SK-N-SH (cell line): ENCODE data around the gene ULK1. TPM values are rescaled to one million over a fixed set of nuclear protein-coding genes. Genes with fewer than 3 reads are reported as not detected.

ENCODE experiments used
- CTCF ChIA-PET: fragments of 300-600, 350-600 bp; formaldehyde crosslinking; extraction: SDS; loops from one replicate; lab custom pipeline; 2021; lab: Yijun Ruan, JAX
- POLR2A ChIA-PET: fragments of 350-600 bp; sonication (Branson Sonifier 250); formaldehyde crosslinking; extraction: SDS; loops from one replicate; lab custom pipeline; 2020; ENCODE audit warnings: antibody characterized with exemption, inconsistent platforms; lab: Yijun Ruan, JAX
- DNase-seq: peaks from one replicate; pipeline ENCODE4 v3.0.0; 2012
- H2AFZ ChIP-seq: fragments of 200-600 bp; sonication (generic); 2 replicates; pipeline ENCODE4 v1.8.1; 2016; ENCODE audit warnings: antibody characterized with exemption, mild to moderate bottlenecking, low read depth
- H3F3A ChIP-seq: fragments of 200-600 bp; sonication (generic); replicated peaks from 2 replicates; pipeline ENCODE3; 2016; ENCODE audit warnings: antibody characterized with exemption, mild to moderate bottlenecking; ENCODE audit not compliant: insufficient read depth
- H3K27ac ChIP-seq, 2 experiments: fragments of 200-500 bp in 1 of 2; fragments of 200-600 bp in 1 of 2; sonication (Bioruptor generic) in 1 of 2; sonication (generic), shearing (Covaris generic) in 1 of 2; 2 replicates each; pipeline versions ENCODE4 v1.5.1 to v1.6.1; 2014 to 2016; ENCODE audit warnings: low read depth in 2 of 2, inconsistent platforms in 1 of 2, low read length in 1 of 2, mild to moderate bottlenecking in 1 of 2, mixed read lengths in 1 of 2
- H3K27me3 ChIP-seq: fragments of 200-600 bp; sonication (generic), shearing (Covaris generic); 2 replicates; pipeline ENCODE4 v1.6.1; 2016; ENCODE audit warnings: mixed run types; ENCODE audit not compliant: insufficient read depth
- H3K36me3 ChIP-seq, 2 experiments: fragments of 200-500 bp in 1 of 2; fragments of 200-600 bp in 1 of 2; sonication (Bioruptor generic) in 1 of 2; sonication (generic) in 1 of 2; replicated peaks in 1 of 2; 2 replicates each; pipeline versions ENCODE3 to v1.5.1; 2014 to 2016; ENCODE audit warnings: low read length in 1 of 2, mild to moderate bottlenecking in 1 of 2; ENCODE audit not compliant: insufficient read depth in 2 of 2, control insufficient read depth in 1 of 2
- H3K4me1 ChIP-seq, 2 experiments: fragments of 200-500 bp in 1 of 2; fragments of 200-600 bp in 1 of 2; sonication (Bioruptor generic) in 1 of 2; sonication (generic), shearing (Covaris generic) in 1 of 2; 2 replicates each; pipeline versions ENCODE4 v1.5.1 to v1.6.1; 2014 to 2016; ENCODE audit warnings: low read depth in 1 of 2, low read length in 1 of 2, mixed run types in 1 of 2; ENCODE audit not compliant: insufficient read depth in 2 of 2, control insufficient read depth in 1 of 2
- H3K4me2 ChIP-seq: fragments of 200-600 bp; sonication (generic), shearing (Covaris generic); 2 replicates; pipeline ENCODE4 v1.6.1; 2017; ENCODE audit warnings: mixed run types
- H3K4me3 ChIP-seq, 2 experiments: fragments of 200-500 bp in 1 of 2; fragments of 200-600 bp in 1 of 2; sonication (Bioruptor generic) in 1 of 2; sonication (generic), shearing (Covaris generic) in 1 of 2; 2 replicates each; pipeline versions ENCODE4 v1.5.1 to v1.8.1; 2014 to 2016; ENCODE audit warnings: low read depth in 2 of 2, inconsistent platforms in 1 of 2, low read length in 1 of 2, mild to moderate bottlenecking in 1 of 2, mixed read lengths in 1 of 2, moderate library complexity in 1 of 2
- H3K79me2 ChIP-seq: fragments of 200-600 bp; sonication (generic); 2 replicates; pipeline ENCODE4 v1.8.1; 2017; ENCODE audit warnings: mild to moderate bottlenecking; ENCODE audit not compliant: insufficient read depth
- H3K9ac ChIP-seq: fragments of 200-600 bp; sonication (generic); 2 replicates; pipeline ENCODE4 v1.6.1; 2017; ENCODE audit warnings: mixed run types
- H3K9me2 ChIP-seq: fragments of 200-600 bp; sonication (generic); 2 replicates; pipeline ENCODE4 v1.6.1; 2017; ENCODE audit warnings: mixed run types
- H3K9me3 ChIP-seq: fragments of 200-600 bp; sonication (generic); 2 replicates; pipeline ENCODE4 v1.6.1; 2017; ENCODE audit warnings: mixed run types, mild to moderate bottlenecking, moderate library complexity
- H4K20me1 ChIP-seq: fragments of 200-600 bp; sonication (generic); 2 replicates; pipeline ENCODE4 v1.6.1; 2017; ENCODE audit warnings: mild to moderate bottlenecking, mixed run types; ENCODE audit not compliant: insufficient read depth
- ELF1 ChIP-seq: IDR thresholded peaks from 2 replicates; pipeline ENCODE4 v1.4.0; 2012
- EZH2phosphoT487 ChIP-seq: fragments of 200-600 bp; sonication (generic); IDR thresholded peaks from 2 replicates; pipeline ENCODE4 v1.6.1; 2017; ENCODE audit warnings: low read depth, mixed run types, mild to moderate bottlenecking, antibody characterized with exemption, moderate library complexity, borderline replicate concordance
- FOXJ3 ChIP-seq: sonication (generic); formaldehyde crosslinking; IDR thresholded peaks from 2 replicates; pipeline ENCODE4 v1.5.1; 2020; ENCODE audit warnings: mild to moderate bottlenecking, missing genetic modification reagents
- GABPA ChIP-seq: IDR thresholded peaks from 2 replicates; pipeline ENCODE4 v1.4.0; 2012; ENCODE audit warnings: low read depth, mild to moderate bottlenecking
- GATA2 ChIP-seq: sonication (generic); formaldehyde crosslinking; IDR thresholded peaks from 2 replicates; pipeline ENCODE4 v1.5.0; 2020; ENCODE audit warnings: mild to moderate bottlenecking, missing genetic modification reagents
- MEF2A ChIP-seq: IDR thresholded peaks from 2 replicates; pipeline ENCODE4 v1.4.0; 2012; ENCODE audit warnings: low read depth, borderline replicate concordance
- RFX5 ChIP-seq: IDR thresholded peaks from 2 replicates; pipeline ENCODE4 v1.6.1; 2012; ENCODE audit warnings: mild to moderate bottlenecking, improper control_type of control experiment, low read length
- RXRA ChIP-seq: IDR thresholded peaks from 2 replicates; pipeline ENCODE4 v1.4.0; 2012; ENCODE audit warnings: low read depth, mild to moderate bottlenecking, borderline replicate concordance
- SIN3A ChIP-seq: IDR thresholded peaks from 2 replicates; pipeline ENCODE4 v1.6.1; 2012; ENCODE audit warnings: low read depth, mild to moderate bottlenecking, low read length, moderate library complexity, borderline replicate concordance
- SMC3 ChIP-seq: IDR thresholded peaks from 2 replicates; pipeline ENCODE4 v1.6.1; 2012; ENCODE audit warnings: low read depth, low read length, improper control_type of control experiment
- YY1 ChIP-seq: IDR thresholded peaks from 2 replicates; pipeline ENCODE4 v1.4.0; 2012; ENCODE audit warnings: low read depth, mild to moderate bottlenecking
- WGBS: methylation state at CpG from one replicate; pipeline ENCODE4 v1.1.6; 2017; ENCODE audit warnings: low lambda C conversion rate; 5-methylcytosine and 5-hydroxymethylcytosine counted together
- polyA plus RNA-seq, 3 experiments: library from polyadenylated mRNA; depleted of rRNA; stranded (reverse); fragments of >200 nt; gene quantifications; 2 replicates each; pipeline ENCODE4 v1.2.3, GENCODE V29; 2012
- TF ChIP-seq, protein P1 (sequence below): IDR thresholded peaks from 2 replicates; pipeline ENCODE4; 2012
- TF ChIP-seq, protein P2 (sequence below): IDR thresholded peaks from 2 replicates; pipeline ENCODE4 v1.6.1; 2012; ENCODE audit warnings: mild to moderate bottlenecking, low read depth, low read length, moderate library complexity
- TF ChIP-seq, protein P3 (sequence below): fragments of 200-600 bp; sonication (generic); IDR thresholded peaks from 2 replicates; pipeline ENCODE4 v1.6.1; 2017; ENCODE audit warnings: antibody characterized with exemption, mild to moderate bottlenecking, moderate library complexity

ULK1 gene
- polyA plus RNA-seq, 1 of the 3 experiments (the other 2 are of a cell fraction): 10.7 TPM

- Histone ChIP-seq H3K27me3 (no peaks in the 10 kb centered on the region), H3K4me2 (no peak overlapping the region), H3F3A (peaks cover 15% of the 10 kb centered on the region), H3K36me3 (peaks cover 0 to 24% of the 10 kb centered on the region in 2 experiments), H3K9me2 (no peaks in the 10 kb centered on the region), H3K4me3 (no peak overlapping the region), H3K27ac (no peak overlapping the region), H3K4me1 (no peaks in the 10 kb centered on the region), H3K79me2 (no peaks in the 10 kb centered on the region), H4K20me1 (no peaks in the 10 kb centered on the region), H3K9me3 (no peaks in the 10 kb centered on the region), H2AFZ (no peak overlapping the region), H3K9ac (no peak overlapping the region)
- ChIA-PET POLR2A (no interaction called here), CTCF (no interaction called here)
- DNase-seq: peak; percentile 40
- WGBS: 95% methylated on average over 25 of the region's 35 CpGs
- TF ChIP-seq, protein P1, sequence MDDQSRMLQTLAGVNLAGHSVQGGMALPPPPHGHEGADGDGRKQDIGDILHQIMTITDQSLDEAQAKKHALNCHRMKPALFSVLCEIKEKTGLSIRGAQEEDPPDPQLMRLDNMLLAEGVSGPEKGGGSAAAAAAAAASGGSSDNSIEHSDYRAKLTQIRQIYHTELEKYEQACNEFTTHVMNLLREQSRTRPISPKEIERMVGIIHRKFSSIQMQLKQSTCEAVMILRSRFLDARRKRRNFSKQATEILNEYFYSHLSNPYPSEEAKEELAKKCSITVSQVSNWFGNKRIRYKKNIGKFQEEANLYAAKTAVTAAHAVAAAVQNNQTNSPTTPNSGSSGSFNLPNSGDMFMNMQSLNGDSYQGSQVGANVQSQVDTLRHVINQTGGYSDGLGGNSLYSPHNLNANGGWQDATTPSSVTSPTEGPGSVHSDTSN: no peak
- TF ChIP-seq EZH2phosphoT487: no peak
- TF ChIP-seq, protein P2, sequence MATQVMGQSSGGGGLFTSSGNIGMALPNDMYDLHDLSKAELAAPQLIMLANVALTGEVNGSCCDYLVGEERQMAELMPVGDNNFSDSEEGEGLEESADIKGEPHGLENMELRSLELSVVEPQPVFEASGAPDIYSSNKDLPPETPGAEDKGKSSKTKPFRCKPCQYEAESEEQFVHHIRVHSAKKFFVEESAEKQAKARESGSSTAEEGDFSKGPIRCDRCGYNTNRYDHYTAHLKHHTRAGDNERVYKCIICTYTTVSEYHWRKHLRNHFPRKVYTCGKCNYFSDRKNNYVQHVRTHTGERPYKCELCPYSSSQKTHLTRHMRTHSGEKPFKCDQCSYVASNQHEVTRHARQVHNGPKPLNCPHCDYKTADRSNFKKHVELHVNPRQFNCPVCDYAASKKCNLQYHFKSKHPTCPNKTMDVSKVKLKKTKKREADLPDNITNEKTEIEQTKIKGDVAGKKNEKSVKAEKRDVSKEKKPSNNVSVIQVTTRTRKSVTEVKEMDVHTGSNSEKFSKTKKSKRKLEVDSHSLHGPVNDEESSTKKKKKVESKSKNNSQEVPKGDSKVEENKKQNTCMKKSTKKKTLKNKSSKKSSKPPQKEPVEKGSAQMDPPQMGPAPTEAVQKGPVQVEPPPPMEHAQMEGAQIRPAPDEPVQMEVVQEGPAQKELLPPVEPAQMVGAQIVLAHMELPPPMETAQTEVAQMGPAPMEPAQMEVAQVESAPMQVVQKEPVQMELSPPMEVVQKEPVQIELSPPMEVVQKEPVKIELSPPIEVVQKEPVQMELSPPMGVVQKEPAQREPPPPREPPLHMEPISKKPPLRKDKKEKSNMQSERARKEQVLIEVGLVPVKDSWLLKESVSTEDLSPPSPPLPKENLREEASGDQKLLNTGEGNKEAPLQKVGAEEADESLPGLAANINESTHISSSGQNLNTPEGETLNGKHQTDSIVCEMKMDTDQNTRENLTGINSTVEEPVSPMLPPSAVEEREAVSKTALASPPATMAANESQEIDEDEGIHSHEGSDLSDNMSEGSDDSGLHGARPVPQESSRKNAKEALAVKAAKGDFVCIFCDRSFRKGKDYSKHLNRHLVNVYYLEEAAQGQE: no peak
- no peak for TF ChIP-seq RFX5
- no peak for TF ChIP-seq YY1
Measured at GRCh38 chr12:131944601-131945251, 50.3 kb downstream of the ULK1 start.

GRCh38 chr12:131946757-131947156 lies 52.3 kb downstream of the ULK1 start:
- Histone ChIP-seq H4K20me1 (peaks cover 8% of the 10 kb centered on the region), H3K9ac (no peak overlapping the region), H3F3A (peaks cover 15% of the 10 kb centered on the region), H3K9me3 (no peaks in the 10 kb centered on the region), H2AFZ (no peak overlapping the region), H3K79me2 (peaks cover 18% of the 10 kb centered on the region), H3K36me3 (peaks cover 0 to 13% of the 10 kb centered on the region in 2 experiments), H3K27me3 (no peaks in the 10 kb centered on the region), H3K27ac (no peak overlapping the region), H3K4me3 (no peak overlapping the region), H3K9me2 (no peaks in the 10 kb centered on the region), H3K4me1 (peaks cover 0 to 4% of the 10 kb centered on the region in 2 experiments; a peak in 1 of 4 replicates), H3K4me2 (no peak overlapping the region)
- DNase-seq: no peak
- CTCF ChIA-PET: interaction anchor here (0.7 to 1.4 kb wide), 2 partner anchors 13 to 135 kb away, joined by 3 read pairs; no protein-coding TSS in a partner anchor
- POLR2A ChIA-PET: interaction anchor here (0.7 kb wide), 1 partner anchor 1089 kb away, joined by 3 read pairs; no protein-coding TSS in a partner anchor
- WGBS: 92% methylated on average over 5 of the region's 6 CpGs
- TF ChIP-seq, protein P1: no peak
- TF ChIP-seq, protein P2: no peak
- TF ChIP-seq GATA2 (CRISPR knock-in tag) (no peak), SMC3 (no peak), MEF2A (no peak), FOXJ3 (CRISPR knock-in tag) (no peak), RXRA (no peak), ELF1 (no peak), SIN3A (no peak), GABPA (no peak)
- TF ChIP-seq, protein P3, sequence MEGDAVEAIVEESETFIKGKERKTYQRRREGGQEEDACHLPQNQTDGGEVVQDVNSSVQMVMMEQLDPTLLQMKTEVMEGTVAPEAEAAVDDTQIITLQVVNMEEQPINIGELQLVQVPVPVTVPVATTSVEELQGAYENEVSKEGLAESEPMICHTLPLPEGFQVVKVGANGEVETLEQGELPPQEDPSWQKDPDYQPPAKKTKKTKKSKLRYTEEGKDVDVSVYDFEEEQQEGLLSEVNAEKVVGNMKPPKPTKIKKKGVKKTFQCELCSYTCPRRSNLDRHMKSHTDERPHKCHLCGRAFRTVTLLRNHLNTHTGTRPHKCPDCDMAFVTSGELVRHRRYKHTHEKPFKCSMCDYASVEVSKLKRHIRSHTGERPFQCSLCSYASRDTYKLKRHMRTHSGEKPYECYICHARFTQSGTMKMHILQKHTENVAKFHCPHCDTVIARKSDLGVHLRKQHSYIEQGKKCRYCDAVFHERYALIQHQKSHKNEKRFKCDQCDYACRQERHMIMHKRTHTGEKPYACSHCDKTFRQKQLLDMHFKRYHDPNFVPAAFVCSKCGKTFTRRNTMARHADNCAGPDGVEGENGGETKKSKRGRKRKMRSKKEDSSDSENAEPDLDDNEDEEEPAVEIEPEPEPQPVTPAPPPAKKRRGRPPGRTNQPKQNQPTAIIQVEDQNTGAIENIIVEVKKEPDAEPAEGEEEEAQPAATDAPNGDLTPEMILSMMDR: no peak
- TF ChIP-seq, all 33 proteins: peak for 0
